Tongue (tissue), 2 donors: ENCODE data around the gene TMEM92. TPM values are rescaled to one million over a fixed set of nuclear protein-coding genes. Genes with fewer than 3 reads are reported as not detected.
"Not testable (repeated sequence)": the region's sequence is repeated elsewhere in the genome, so short reads cannot be mapped to it uniquely, and the experiment has no call there.

Experiments
- DNase-seq: peaks from one replicate; pipeline ENCODE4 v3.0.0-alpha.2; 2015
- total RNA-seq: library from RNA; depleted of rRNA; stranded (reverse); fragments of >200 nt; gene quantifications from one replicate; pipeline ENCODE4 v1.2.3, GENCODE V29; 2014

TMEM92 gene
- total RNA-seq, 1 donor from 2014 or later: not detected

- DNase-seq: no peak
Measured at GRCh38 chr17:50301891-50302584, 27.8 kb downstream of the TMEM92 start.

GRCh38 chr17:50303051-50303450 lies 28.8 kb downstream of the TMEM92 start:
- DNase-seq: no peak

- DNase-seq: no peak
Measured at GRCh38 chr17:50303596-50303995, 29.3 kb downstream of the TMEM92 start.

GRCh38 chr17:50304781-50305404 lies 30.6 kb downstream of the TMEM92 start:
- DNase-seq: peak; percentile 71

GRCh38 chr17:50307654-50308053 lies 33.4 kb downstream of the TMEM92 start:
- no peak for DNase-seq

GRCh38 chr17:50308666-50309065 lies 34.4 kb downstream of the TMEM92 start:
- no peak for DNase-seq

- no peak for DNase-seq
Measured at GRCh38 chr17:50310455-50311111, 36.3 kb downstream of the TMEM92 start.

GRCh38 chr17:50311112-50311460 lies 36.8 kb downstream of the TMEM92 start:
- no peak for DNase-seq

- no peak for DNase-seq
Measured at GRCh38 chr17:50311483-50311882, 37.2 kb downstream of the TMEM92 start.

- DNase-seq: peak; percentile 58
Measured at GRCh38 chr17:50312308-50312707, 38.0 kb downstream of the TMEM92 start.

- DNase-seq: no peak
Measured at GRCh38 chr17:50314456-50315011, 40.3 kb downstream of the TMEM92 start.

- DNase-seq: peak; percentile 41
Measured at GRCh38 chr17:50316016-50316587, 41.8 kb downstream of the TMEM92 start.

GRCh38 chr17:50316660-50317059 lies 42.4 kb downstream of the TMEM92 start:
- DNase-seq: not testable (repeated sequence)

- peak; percentile 31 for DNase-seq
Measured at GRCh38 chr17:50317121-50317520, 42.9 kb downstream of the TMEM92 start.

GRCh38 chr17:50318501-50319285 lies 44.4 kb downstream of the TMEM92 start:
- peak; percentile 78 for DNase-seq

GRCh38 chr17:50319306-50320004 lies 45.2 kb downstream of the TMEM92 start:
- DNase-seq: peak; percentile 81

- peak; percentile 50 for DNase-seq
Measured at GRCh38 chr17:50322271-50322670, 48.0 kb downstream of the TMEM92 start.

- DNase-seq: no peak
Measured at GRCh38 chr17:50323060-50323459, 48.8 kb downstream of the TMEM92 start.

GRCh38 chr17:50325906-50326305 lies 51.6 kb downstream of the TMEM92 start:
- DNase-seq: peak; percentile 44

- DNase-seq: no peak
Measured at GRCh38 chr17:50326831-50327364, 52.6 kb downstream of the TMEM92 start.
